Right hindlimb (tissue), 1 donor: ENCODE measurements around the gene OTULIN.
A peak's percentile ranks its signal among the peaks of the same experiment; 100 is the strongest.

ENCODE experiments used
- DNase-seq: peaks from one replicate; pipeline ENCODE4 v3.0.0-alpha.2; 2018

Gene OTULIN

DNA sequence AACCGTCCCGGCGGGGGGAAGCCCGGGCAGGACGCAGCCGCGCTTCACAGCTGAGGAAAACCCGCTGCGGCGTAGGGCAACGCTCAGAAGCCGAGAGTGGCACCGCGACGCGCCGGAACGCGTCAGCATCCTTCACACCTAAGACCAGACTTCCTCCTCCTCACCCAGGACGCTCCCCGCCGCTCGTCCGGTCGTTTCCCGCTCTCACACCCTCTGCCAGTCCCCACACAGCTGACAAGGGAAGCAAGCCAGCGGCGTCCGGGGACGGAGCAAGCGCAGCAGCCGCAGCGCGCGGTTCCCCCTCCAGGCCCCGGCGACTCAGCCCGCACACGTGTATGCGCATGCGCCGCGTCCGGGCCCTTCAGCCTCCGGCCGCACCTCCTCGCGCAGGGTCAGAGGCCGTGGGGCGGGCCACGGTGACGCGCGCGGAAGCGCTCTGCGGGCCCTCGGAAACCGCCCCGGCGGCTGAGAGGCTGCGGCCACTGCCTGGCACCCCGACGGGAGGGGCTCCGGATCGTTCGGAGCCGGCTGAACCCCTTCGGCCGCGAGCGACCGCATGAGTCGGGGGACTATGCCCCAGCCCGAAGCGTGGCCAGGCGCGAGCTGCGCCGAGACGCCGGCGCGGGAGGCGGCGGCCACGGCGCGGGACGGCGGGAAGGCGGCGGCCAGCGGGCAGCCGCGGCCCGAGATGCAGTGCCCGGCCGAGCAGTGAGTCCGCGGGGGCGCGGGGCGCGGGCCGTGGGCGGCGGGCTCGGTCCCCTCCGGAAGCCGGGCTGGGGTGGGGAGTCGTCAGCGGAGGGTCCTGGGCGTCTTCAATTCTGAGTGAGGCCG lies at the start of gene OTULIN:
Gene OTULIN, plus strand, starts transcription at position 449 of the 831 bp plus-strand sequence. Its CDS starts 108 bp downstream, at position 557.
- DNase-seq = peak; percentile 95

DNA sequence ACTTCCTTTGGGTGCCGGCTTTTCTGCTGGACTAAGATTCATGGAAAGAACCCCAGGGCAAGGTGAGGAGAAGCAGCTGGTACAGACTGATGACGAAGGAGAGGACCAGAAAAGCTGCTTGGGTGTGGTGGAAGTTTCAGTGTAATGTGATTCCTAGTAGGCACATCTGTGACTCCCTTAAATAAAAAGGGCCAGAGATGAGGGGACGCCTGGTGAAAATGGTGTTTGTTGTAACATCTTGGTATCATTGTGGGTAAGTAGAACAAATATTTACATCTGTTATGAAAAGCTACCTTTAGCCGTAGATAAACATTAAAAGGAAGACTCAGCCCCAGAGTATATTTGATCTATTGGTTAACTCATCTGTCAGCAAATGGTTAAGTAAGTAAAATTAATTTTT lies 49.2 kb upstream of the OTULIN start:
- no peak for DNase-seq

DNA sequence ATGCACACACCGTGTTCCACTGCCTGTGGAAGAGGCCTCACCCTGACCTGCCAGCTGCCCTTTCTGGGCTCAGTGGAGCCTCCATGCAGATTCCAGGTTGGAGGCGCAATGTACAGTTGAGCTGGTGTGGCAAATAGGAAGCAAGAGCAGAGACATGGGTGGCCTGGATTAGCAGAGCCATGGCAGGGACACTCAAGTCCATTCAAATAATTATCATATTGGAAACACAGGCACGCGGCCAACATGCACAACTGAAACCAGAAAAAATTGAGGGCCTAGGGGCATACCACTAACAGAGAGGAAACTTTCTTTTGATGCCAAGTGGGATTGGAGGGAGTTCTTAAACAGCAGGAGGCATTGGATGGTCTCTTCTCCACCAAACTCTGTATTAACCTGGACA lies 47.1 kb upstream of the OTULIN start:
- DNase-seq = no peak

DNA sequence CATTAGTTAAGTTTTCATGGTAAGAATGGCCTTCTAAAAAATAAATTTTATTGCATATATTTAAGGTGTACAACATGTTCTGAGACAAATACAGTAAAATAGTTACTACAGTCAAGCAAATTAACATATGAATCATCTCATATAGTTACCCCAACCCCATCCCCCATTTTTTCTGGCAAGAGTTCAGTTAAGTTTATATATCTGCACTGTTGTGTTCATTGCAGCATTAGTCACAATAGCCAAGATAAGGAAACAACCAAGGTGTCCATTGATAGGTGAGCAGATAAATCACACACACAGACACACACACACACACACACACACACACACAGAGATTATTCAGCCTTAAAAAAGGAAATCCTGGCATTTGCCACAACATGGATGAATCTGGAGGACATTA lies 37.2 kb upstream of the OTULIN start:
- DNase-seq = no peak

DNA sequence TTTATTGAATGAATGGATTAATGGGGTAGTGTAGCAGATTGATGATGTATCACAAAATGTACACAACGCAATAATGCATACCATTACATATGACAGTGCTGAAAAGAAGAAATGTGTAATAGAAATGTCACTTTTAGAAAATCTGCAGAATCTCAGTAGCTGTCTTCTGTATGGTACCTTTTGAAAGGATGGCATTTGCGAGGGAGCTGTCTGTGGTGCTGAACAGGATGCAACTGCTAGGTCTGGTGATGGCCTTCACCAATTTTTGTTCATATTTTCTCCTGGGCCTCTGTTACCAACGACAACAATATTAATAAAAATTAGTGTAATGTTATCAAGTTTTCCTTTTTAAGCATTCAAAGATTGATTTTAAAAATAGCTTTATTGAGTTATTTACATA lies 36.2 kb upstream of the OTULIN start:
- peak; percentile 69 for DNase-seq

DNA sequence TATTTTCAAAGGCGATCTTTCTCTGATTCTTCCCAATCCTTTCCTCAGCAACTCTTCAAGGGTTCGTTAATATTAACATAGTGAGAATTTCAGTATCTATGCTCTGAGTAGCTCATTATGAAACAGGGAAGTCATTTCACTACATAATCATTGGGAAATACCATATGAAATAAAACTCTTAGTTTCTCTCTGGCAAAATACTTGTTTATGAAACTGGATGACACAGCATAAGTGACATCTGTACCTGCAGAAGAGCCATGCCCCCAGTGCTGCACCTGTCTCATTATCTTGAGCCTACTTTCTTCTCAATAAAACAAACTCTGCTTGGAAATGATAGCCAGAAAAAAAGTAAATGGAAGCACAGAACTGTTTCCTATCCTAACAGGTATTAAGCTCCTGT lies 33.8 kb upstream of the OTULIN start:
- DNase-seq = no peak

DNA sequence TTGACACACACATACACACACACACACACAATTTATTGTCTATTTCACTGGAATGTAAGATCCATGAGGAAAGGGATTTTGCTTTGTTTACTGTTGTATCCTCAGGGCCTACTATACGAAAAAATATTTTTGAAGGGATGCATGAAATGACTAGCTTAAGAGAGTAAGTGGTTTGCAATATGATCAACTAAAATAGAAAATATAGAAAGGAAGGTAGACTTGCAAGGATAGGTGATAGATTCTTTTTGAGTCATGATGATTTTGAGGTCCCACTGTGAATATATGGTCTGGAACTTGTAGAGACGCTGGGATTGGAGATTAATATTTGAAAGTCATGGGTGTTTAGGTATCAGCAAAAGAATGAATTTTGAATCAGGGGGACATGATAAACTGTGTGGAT lies 28.9 kb upstream of the OTULIN start:
- no peak for DNase-seq

DNA sequence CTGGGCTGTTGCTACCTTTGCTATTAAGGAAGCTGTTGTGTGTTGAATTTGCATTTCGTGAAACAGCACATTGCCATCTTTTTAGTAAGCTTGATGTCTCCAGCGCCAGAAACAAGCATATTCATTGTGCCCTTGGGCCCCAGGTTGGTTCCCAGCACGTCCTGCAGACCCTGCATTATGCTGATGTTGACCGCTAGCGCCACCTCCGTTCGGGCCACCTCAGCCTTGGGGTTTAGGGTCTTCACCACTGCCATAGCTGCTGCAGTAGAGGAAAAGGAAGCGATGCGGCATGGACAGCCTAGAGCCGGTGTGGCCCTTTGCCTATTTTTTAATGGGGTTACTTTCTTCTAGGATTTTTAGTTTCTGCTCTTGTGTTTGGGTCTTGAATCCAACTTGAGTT lies 23.8 kb upstream of the OTULIN start:
- DNase-seq = no peak

DNA sequence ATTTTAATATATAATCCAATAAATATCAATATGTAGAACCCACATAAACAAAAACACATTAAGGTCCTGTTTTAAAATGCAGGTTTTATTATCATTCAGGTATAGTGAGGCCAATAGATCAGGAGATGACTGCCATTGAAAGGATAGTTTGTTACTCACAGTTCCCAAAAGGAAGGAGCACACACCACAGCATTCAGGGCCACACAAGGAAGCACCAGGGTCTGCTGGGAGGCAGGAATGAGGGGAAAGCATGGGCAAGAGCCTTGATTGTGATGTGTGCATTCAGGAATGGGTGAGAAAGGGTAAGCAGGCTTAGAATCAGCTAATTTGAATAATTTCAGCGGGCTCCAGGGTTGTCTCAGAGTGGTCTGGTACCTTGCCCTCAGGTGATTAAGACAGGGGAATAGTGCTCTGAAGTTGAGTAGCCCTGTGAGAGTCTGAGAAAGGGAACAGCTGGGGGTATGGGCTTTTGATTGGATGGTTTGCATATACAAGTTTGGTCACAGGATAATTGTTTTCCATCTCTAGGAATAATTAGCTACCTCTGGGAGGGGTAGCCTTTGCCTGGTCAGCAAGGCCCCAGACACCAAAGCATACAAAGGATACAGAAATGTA lies 19.8 kb upstream of the OTULIN start:
- no peak for DNase-seq

DNA sequence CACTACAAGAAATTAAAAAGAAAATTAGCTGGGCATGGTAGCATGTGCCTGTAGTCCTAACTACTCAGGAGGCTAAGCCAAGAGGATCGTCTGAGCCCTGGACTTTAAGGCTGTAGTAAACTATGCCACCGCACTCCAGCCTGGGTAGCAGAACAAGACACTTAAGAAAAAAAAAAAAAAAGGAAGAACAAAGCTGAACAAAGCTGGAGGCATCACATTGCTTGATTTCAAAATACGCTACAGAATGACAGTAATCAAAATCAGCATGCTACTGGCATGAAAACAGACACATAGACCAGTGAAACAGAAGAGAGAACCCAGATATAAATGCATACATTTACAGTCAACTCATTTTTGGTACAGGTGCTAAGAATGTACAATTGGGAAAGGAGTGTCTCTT lies 14.5 kb upstream of the OTULIN start:
- DNase-seq = no peak

DNA sequence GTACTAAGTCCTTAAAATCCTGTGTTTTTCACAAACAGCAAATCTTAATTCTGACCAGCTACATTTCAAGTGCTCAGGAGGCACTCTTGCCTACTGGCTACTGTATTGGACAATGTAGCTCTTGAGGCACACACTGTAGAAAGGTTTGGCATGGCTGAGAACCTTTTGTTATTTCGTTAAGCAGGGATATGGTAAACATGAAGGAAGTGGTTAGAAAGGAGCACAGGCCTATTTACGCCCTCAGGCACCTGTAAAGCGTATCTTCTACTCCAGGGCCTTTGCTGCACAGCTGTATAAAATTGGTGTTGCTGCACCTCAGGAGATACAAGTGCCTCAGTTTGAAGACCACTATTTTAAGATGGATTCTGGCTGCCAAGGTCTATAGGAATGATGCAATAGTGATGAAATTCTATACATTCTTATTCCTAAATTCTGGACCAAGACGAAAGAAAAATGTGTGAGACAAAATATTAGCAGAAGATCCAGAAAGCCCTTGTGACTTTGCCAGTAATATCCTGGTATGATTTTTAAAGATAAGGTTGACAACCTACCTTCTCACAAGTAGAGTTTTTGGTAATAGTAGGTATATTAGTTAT lies 9.3 kb upstream of the OTULIN start:
- no peak for DNase-seq

DNA sequence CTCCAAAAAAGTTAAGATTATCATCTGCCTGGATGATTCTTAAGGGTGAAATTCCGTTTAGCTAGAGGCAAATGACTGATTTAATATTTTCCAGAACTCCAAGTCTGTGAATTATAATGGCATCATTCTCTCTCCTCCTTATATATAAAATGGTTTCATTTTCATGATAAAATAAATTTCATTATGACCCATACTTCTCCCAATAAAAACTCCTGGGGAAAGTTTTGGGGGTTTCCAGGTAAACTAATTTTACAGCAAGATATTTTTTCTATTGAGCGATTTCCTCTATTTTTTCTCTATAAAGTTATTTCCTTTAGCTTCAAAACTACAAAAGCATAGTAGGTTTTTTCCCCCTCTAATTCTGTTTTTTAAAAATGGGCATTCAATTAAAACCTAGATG lies 7.6 kb upstream of the OTULIN start:
- DNase-seq = no peak

DNA sequence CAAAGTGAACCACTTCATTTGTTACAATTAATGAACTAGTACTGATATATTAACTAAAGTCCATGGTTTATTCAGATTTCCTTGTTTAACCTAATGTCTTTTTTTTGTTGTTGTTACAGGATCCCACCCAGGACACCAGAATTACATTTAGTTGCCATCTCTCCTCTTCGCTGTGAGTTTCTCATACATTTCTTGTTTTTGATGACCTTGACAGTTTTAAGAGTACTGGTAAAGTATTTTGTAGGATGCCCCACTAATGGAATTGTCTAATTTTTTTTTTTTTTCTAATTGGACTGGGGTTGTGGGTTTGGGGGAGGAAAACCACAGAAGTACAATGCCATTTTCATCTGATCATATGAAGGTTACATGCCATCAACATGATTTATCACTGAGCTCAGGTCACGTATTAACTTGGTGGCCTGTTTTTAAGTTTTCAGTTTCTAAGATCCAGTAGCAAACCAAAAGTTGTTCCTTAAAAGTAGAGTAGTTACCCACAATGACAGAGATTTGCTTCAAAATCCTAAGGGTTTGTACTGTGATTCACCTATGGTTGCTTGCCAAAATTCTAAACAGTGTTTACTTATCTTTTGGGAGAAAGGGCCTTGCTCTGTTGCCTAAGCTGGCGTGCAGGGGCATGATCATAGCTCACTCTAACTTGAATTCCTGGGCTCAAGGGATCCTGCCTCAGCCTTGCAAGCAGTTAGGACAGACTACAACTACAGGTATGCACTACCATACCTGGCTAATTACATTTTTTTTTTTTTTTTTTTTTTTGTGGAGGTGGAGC lies 4.5 kb upstream of the OTULIN start:
- DNase-seq = no peak

DNA sequence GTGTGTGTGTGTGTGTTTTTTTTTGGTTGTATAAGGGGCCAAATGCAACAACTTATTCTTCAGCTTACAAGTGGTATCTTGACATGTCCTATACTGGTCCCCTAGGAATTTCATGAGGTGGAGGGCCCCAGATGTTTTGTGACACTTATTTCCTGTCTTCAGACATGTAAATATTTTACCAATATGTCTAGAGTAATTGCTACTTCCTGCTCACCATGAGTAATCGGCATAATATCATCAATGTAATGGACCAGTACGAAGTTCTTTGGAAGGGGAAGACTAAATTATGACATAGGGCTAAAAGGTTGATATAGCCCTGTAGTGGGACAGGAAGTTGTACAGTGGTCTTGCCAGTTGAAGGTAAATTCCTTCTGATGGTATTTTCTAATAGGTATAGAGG lies 3.7 kb upstream of the OTULIN start:
- no peak for DNase-seq

DNA sequence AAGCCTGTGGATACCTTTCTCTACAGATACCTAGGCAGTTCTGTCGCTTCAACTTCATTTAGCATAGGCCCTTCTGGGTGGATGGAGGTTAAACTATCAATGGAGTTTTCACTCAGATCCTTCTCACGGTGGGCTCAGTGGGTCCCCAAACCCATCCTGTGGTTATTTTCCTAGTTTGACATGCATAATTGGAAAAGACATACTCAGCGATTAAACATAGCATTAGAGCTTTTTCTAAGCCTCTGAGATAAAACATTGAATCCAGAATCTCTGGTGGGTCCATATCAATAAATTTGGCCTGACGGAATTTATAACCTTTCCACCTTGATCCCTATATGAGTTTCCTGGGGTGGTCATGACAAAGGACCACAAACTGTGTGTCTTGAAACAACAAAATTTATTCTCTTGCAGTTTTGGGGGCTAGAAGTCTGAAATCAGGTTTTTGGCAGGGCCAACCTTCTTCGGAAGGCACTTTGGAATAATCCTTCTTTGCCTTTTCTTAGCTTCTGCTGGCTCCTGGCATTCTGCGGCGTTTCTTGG lies 1.7 kb upstream of the OTULIN start:
- no peak for DNase-seq

DNA sequence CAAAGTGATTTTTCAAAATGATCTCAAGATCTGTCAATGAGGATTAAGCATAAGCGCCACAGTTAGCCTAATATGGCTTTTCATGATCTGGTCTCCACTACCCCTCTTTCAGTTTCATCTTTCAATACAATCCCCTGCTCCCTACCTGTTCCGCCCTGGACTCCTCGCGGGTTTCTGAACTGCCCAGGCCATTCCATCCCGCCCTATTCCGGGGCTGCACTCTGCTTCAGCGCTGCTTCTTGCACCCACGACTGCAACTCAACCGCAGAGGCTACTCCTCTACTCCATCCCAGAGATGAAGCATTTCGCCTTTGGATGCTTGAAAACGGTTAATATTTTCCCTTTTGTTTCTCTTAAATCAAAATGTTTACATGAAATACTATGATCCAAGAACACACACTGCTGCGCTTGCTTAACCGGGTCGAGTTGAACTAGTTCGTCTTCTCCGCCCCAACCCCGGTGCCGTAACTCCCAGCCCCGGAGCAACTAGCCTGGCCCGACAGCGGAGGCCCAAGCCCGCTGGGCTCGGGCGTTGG lies 716 bp upstream of the OTULIN start:
- DNase-seq = no peak

DNA sequence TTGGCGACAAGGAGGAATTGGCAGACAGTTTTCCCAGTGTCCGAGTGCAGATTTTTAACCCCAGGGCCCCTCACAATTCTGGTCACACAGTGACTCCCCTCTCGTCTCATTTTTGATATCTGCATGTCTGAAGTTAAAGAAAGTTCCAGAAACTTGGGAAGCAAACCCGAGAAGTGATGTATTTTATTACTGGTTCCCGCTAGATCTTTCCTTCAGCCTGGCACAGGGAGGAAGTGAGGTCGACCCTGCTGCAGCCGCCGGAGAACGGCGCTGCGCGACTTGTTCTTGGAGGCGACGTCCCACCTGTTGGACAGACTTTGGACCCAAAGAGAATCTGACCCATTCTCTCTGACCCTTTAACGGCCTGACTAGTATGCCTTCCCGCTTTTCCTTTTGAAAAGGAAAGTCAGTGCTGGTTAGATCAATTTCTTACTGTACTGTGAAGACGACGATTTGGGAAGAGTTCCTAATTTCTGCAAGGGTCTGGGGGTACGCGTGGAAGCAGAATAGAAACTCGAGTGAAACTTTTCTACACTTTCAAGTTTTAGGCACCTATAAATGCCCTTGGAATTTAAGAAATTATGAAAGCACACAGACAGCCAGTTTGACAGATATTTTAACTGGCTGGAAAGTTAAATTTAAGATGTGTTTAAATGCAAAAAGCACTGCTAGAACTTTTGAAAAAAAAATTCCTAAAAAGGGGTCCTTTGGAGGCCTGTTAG lies 744 bp downstream of the OTULIN start:
- peak; percentile 42 for DNase-seq

DNA sequence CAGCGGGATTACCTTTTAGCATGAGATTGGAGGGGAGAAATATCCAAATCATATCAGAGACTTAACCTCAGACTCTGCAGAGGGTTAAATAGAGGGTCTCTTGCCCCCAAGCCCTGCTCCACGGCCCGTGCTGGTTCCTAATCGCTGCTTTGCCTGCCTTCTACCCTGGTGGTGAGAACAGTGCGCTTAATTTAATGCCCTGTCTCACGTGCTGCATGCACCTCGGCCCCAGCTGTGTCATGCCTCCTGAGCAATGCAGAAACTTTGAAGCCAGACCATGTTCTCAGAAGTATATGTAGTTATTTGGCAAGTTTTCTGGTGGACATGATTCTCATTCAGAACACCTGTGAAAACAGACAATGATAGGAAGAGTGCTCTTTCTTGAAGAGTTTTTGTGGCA lies 1.4 kb downstream of the OTULIN start:
- no peak for DNase-seq

DNA sequence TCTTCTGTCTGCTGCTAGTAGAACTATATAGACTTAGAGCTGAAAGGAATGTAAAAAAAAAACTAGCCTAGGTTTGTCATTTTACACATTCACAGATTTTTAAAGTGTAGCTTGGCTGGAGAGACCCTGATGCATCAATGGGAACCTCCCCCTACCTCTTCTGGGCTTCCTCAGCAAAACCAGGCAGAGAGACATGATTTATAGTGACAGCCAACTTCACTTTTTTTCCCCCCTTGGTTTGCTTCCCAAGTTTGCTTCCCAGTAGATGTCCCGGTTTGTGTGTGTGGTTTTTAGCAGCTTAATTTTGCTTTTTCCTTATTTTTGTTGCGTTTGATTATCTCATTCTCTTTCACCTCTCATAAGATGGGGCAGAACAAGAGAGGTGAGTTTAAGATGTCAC lies 1.8 kb downstream of the OTULIN start:
- DNase-seq = no peak

DNA sequence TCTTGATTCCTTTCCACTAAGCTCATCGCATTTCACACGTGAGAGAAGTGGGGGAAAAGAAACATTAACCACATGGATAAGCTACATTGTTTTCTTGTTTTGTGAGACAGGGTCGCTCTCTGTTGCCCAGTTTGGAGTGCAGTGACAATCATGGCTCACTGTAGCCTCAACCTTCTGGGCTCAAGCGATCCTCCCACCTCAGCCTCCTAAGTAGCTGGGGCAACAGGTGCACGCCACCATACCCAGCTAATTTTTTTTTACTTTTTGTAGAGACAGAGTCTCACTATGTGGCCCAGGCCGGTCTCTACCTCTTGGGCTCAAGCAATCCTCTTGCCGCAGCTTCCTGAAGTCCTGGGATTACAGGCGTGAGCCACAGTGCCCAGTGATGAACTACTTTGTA lies 2.8 kb downstream of the OTULIN start:
- DNase-seq = no peak

DNA sequence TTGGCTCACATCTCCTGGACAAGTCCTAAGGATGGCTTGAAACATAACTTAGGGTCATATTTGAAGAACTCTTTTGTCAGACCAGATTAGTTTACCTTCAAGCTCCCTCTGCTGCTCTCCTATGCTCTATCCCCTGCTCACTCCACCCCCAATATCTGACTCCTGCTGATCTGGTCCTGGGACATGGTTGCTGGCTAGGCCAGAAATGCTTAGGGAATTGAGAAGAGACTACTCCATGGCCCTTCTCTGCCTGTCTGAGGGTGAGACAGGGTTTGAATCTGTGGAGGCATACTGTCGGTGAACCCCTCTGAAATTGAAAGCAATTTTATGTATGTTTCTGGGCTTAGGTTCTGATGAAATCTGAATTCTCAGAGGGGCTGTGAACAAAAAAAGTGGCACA lies 3.3 kb downstream of the OTULIN start:
- DNase-seq = no peak

DNA sequence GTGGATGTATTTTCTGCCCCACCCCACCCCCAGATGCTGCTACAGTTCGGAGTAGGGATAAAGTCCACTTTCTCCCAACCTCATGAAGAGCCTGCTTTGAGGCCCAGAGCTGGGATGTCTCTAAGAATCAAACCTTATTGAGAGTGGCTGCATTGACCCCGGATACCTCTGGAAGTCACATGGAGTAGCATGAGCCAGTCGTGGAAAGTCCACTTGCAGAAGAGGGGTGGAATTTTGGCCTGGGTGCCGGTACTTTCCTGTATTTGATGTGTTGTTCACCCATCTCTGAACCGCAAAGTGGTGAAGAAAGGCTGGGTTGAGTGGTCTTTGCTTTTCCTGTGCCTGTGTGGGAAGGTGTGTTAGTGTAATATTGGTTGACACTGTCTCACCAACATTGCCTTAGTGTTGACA lies 3.7 kb downstream of the OTULIN start:
- DNase-seq = no peak
